Mesendoderm (in vitro differentiated cells): ENCODE measurements around the gene ADORA2A.
A peak's percentile ranks its signal among the peaks of the same experiment; 100 is the strongest.

Source experiments
- DNase-seq: peaks from one replicate; pipeline ENCODE4 v3.0.0; 2013
- H2AK5ac ChIP-seq: 2 replicates; pipeline ENCODE4 v1.6.1; 2013; ENCODE audit warnings: low read length, inconsistent platforms
- H2BK120ac ChIP-seq: 2 replicates; pipeline ENCODE4 v1.6.1; 2013; ENCODE audit warnings: low read depth, mild to moderate bottlenecking, low read length, moderate library complexity, mixed read lengths
- H2BK15ac ChIP-seq: replicated peaks from 2 replicates; pipeline ENCODE4 v1.6.1; 2013; ENCODE audit warnings: low read depth, mild to moderate bottlenecking, moderate library complexity
- H2BK5ac ChIP-seq: 2 replicates; pipeline ENCODE4 v1.6.1; 2013; ENCODE audit warnings: low read length, inconsistent platforms
- H3K18ac ChIP-seq: 2 replicates; pipeline ENCODE4 v1.6.1; 2013; ENCODE audit warnings: mild to moderate bottlenecking, low read length, mixed read lengths
- H3K23ac ChIP-seq: one replicate; pipeline ENCODE4 v1.6.1; 2013; ENCODE audit warnings: low read length
- H3K27ac ChIP-seq: 2 replicates; pipeline ENCODE4 v1.5.1; 2013; ENCODE audit warnings: low read depth, mild to moderate bottlenecking, inconsistent platforms, low read length, moderate library complexity
- H3K27me3 ChIP-seq: 2 replicates; pipeline ENCODE4 v1.6.1; 2013; ENCODE audit warnings: low read length, control low read depth, mild to moderate bottlenecking, inconsistent platforms; ENCODE audit not compliant: insufficient read depth, poor library complexity
- H3K36me3 ChIP-seq: 2 replicates; pipeline ENCODE4 v1.6.1; 2013; ENCODE audit warnings: low read length, inconsistent platforms; ENCODE audit not compliant: control insufficient read depth, insufficient read depth
- H3K4ac ChIP-seq: one replicate; pipeline ENCODE4 v1.6.1; 2013; ENCODE audit warnings: low read depth, mild to moderate bottlenecking, low read length, moderate library complexity
- H3K4me1 ChIP-seq: 2 replicates; pipeline ENCODE4 v1.6.1; 2013; ENCODE audit warnings: low read depth, low read length, inconsistent platforms; ENCODE audit not compliant: control insufficient read depth
- H3K4me2 ChIP-seq: 2 replicates; pipeline ENCODE4 v1.6.1; 2013; ENCODE audit warnings: low read length
- H3K4me3 ChIP-seq: 2 replicates; pipeline ENCODE4 v1.5.1; 2013; ENCODE audit warnings: mild to moderate bottlenecking, low read length
- H3K56ac ChIP-seq: one replicate; pipeline ENCODE4 v1.6.1; 2013; ENCODE audit warnings: low read length
- H3K79me1 ChIP-seq: 2 replicates; pipeline ENCODE4 v1.6.1; 2013; ENCODE audit warnings: low read length, inconsistent platforms
- H3K79me2 ChIP-seq: 2 replicates; pipeline ENCODE4 v1.6.1; 2013; ENCODE audit warnings: mild to moderate bottlenecking, low read length; ENCODE audit not compliant: control insufficient read depth, insufficient read depth
- H3K9ac ChIP-seq: 2 replicates; pipeline ENCODE4 v1.6.1; 2013; ENCODE audit warnings: low read length, inconsistent platforms
- H4K5ac ChIP-seq: one replicate; pipeline ENCODE4 v1.6.1; 2013; ENCODE audit warnings: low read length
- H4K8ac ChIP-seq: one replicate; pipeline ENCODE4 v1.6.1; 2013; ENCODE audit warnings: low read depth, mild to moderate bottlenecking, control low read depth, low read length, moderate library complexity
- WGBS: extraction: QIAGEN DNeasy Blood & Tissue Kit; methylation state at CpG from one replicate; pipeline ENCODE4 v1.1.7; 2013; ENCODE audit warnings: low lambda C conversion rate, missing lambda C conversion rate; ENCODE audit not compliant: insufficient coverage; ENCODE audit errors: extremely low coverage; 5-methylcytosine and 5-hydroxymethylcytosine counted together

Gene ADORA2A

GRCh38 chr22:24465566-24465965 is 38.2 kb downstream of the ADORA2A start:
- no peak overlapping the region for H3K4me3 ChIP-seq
- no peak overlapping the region for H3K18ac ChIP-seq
- no peak overlapping the region for H3K56ac ChIP-seq
- H2BK15ac ChIP-seq = no peak overlapping the region
- H3K4ac ChIP-seq = no peak overlapping the region
- DNase-seq = peak; percentile 92
- H4K5ac ChIP-seq = no peak overlapping the region
- peaks cover 11% of the 10 kb centered on the region for H3K4me1 ChIP-seq
- H3K23ac ChIP-seq = no peak overlapping the region
- peak overlapping the region; percentile 30 for H2AK5ac ChIP-seq
- no peak overlapping the region for H2BK5ac ChIP-seq
- no peaks in the 10 kb centered on the region for H3K79me2 ChIP-seq
- H4K8ac ChIP-seq = no peak overlapping the region
- no peaks in the 10 kb centered on the region for H3K27me3 ChIP-seq
- H3K9ac ChIP-seq = no peak overlapping the region
- no peaks in the 10 kb centered on the region for H3K36me3 ChIP-seq
- no peak overlapping the region for H2BK120ac ChIP-seq
- WGBS = no CpG with 5 or more reads among the region's 5 CpGs
- H3K4me2 ChIP-seq = no peak overlapping the region
- H3K27ac ChIP-seq = no peak overlapping the region
- H3K79me1 ChIP-seq = no peaks in the 10 kb centered on the region

- Histone ChIP-seq H2BK15ac (no peak overlapping the region), H3K4me3 (no peak overlapping the region), H3K27ac (no peak overlapping the region), H4K5ac (no peak overlapping the region), H3K9ac (no peak overlapping the region), H2BK5ac (no peak overlapping the region), H3K4me2 (no peak overlapping the region), H3K27me3 (no peaks in the 10 kb centered on the region), H3K18ac (no peak overlapping the region), H4K8ac (no peak overlapping the region), H3K56ac (no peak overlapping the region), H3K79me2 (no peaks in the 10 kb centered on the region), H2AK5ac (peak overlapping the region; percentile 30), H3K79me1 (no peaks in the 10 kb centered on the region), H3K23ac (no peak overlapping the region), H2BK120ac (no peak overlapping the region), H3K36me3 (no peaks in the 10 kb centered on the region), H3K4ac (no peak overlapping the region), H3K4me1 (peaks cover 7% of the 10 kb centered on the region)
- WGBS = no CpG with 5 or more reads among the region's 3 CpGs
- DNase-seq = no peak
These were observed 38.6 kb downstream of the ADORA2A start for GRCh38 chr22:24465975-24466374.

- no peak overlapping the region for H4K5ac ChIP-seq
These were observed 39.4 kb downstream of the ADORA2A start for GRCh38 chr22:24466716-24467328.

GRCh38 chr22:24467340-24467739 is 39.9 kb downstream of the ADORA2A start:
- Histone ChIP-seq H3K4me3 (no peak overlapping the region), H3K4me1 (peaks cover 6% of the 10 kb centered on the region), H3K56ac (no peak overlapping the region), H4K8ac (no peak overlapping the region), H2AK5ac (no peak overlapping the region), H2BK5ac (no peak overlapping the region), H3K18ac (no peak overlapping the region), H3K36me3 (no peaks in the 10 kb centered on the region), H3K79me1 (no peaks in the 10 kb centered on the region), H3K27ac (no peak overlapping the region), H2BK15ac (no peak overlapping the region), H3K27me3 (no peaks in the 10 kb centered on the region), H3K4me2 (no peak overlapping the region), H3K4ac (no peak overlapping the region), H3K9ac (no peak overlapping the region), H3K79me2 (no peaks in the 10 kb centered on the region), H4K5ac (no peak overlapping the region), H2BK120ac (no peak overlapping the region), H3K23ac (peak overlapping the region; percentile 15)
- WGBS = no CpG with 5 or more reads among the region's 2 CpGs
- DNase-seq = no peak

More at GRCh38 chr22:24466716-24467328, 39.4 kb downstream of the ADORA2A start:
- H3K4me2 ChIP-seq = no peak overlapping the region
- no peak overlapping the region for H2BK15ac ChIP-seq
- no peaks in the 10 kb centered on the region for H3K79me2 ChIP-seq
- no peak overlapping the region for H4K8ac ChIP-seq
- no peak overlapping the region for H3K4me3 ChIP-seq
- no peak overlapping the region for H2BK120ac ChIP-seq
- no peak overlapping the region for H3K9ac ChIP-seq
- peaks cover 6% of the 10 kb centered on the region for H3K4me1 ChIP-seq
- no peak overlapping the region for H3K18ac ChIP-seq
- H3K23ac ChIP-seq = no peak overlapping the region
- H3K27ac ChIP-seq = no peak overlapping the region
- H3K4ac ChIP-seq = no peak overlapping the region
- H3K56ac ChIP-seq = peak overlapping the region; percentile 28
- WGBS = no CpG with 5 or more reads among the region's 1 CpG
- no peaks in the 10 kb centered on the region for H3K27me3 ChIP-seq
- H2BK5ac ChIP-seq = no peak overlapping the region
- DNase-seq = no peak
- H3K79me1 ChIP-seq = no peaks in the 10 kb centered on the region
- H2AK5ac ChIP-seq = no peak overlapping the region
- no peaks in the 10 kb centered on the region for H3K36me3 ChIP-seq

- H3K79me2 ChIP-seq = no peaks in the 10 kb centered on the region
- no peak for DNase-seq
- no peak overlapping the region for H3K18ac ChIP-seq
- no peak overlapping the region for H2BK15ac ChIP-seq
- no peak overlapping the region for H3K4me3 ChIP-seq
- no peak overlapping the region for H4K8ac ChIP-seq
- no peak overlapping the region for H3K4ac ChIP-seq
- no peak overlapping the region for H3K56ac ChIP-seq
- no peak overlapping the region for H4K5ac ChIP-seq
- no peaks in the 10 kb centered on the region for H3K27me3 ChIP-seq
- peaks cover 1% of the 10 kb centered on the region for H3K4me1 ChIP-seq
- H3K4me2 ChIP-seq = no peak overlapping the region
- H2AK5ac ChIP-seq = no peak overlapping the region
- no peak overlapping the region for H3K23ac ChIP-seq
- no peaks in the 10 kb centered on the region for H3K79me1 ChIP-seq
- no peaks in the 10 kb centered on the region for H3K36me3 ChIP-seq
- H3K27ac ChIP-seq = no peak overlapping the region
- H2BK120ac ChIP-seq = no peak overlapping the region
- H2BK5ac ChIP-seq = no peak overlapping the region
- no peak overlapping the region for H3K9ac ChIP-seq
- no CpG with 5 or more reads among the region's 4 CpGs for WGBS
These were observed 44.2 kb downstream of the ADORA2A start for GRCh38 chr22:24471570-24471969.

- H2BK15ac ChIP-seq = peak overlapping the region; percentile 67
- no peak overlapping the region for H3K4me3 ChIP-seq
- H3K18ac ChIP-seq = no peak overlapping the region
- H3K56ac ChIP-seq = no peak overlapping the region
- no peaks in the 10 kb centered on the region for H3K79me1 ChIP-seq
- H3K4ac ChIP-seq = no peak overlapping the region
- H4K5ac ChIP-seq = no peak overlapping the region
- no peak overlapping the region for H3K4me2 ChIP-seq
- no peak overlapping the region for H2AK5ac ChIP-seq
- no peak overlapping the region for H2BK5ac ChIP-seq
- H3K4me1 ChIP-seq = no peaks in the 10 kb centered on the region
- H3K36me3 ChIP-seq = no peaks in the 10 kb centered on the region
- no peaks in the 10 kb centered on the region for H3K27me3 ChIP-seq
- H4K8ac ChIP-seq = no peak overlapping the region
- H3K27ac ChIP-seq = no peak overlapping the region
- H2BK120ac ChIP-seq = no peak overlapping the region
- H3K9ac ChIP-seq = no peak overlapping the region
- no peak overlapping the region for H3K23ac ChIP-seq
- no peaks in the 10 kb centered on the region for H3K79me2 ChIP-seq
- DNase-seq = no peak
These were observed 45.9 kb downstream of the ADORA2A start for GRCh38 chr22:24473284-24473683.
